ENCODE data around the gene CDK18.

CDK18 gene

GRCh38 chr1:205523891-205524793 lies 19.7 kb downstream of the CDK18 start:
- peak; percentile 46 for DNase-seq (ENCODE audit: low read depth, low spot score)

GRCh38 chr1:205524794-205525101 lies 20.3 kb downstream of the CDK18 start:
- DNase-seq (ENCODE audit: low read depth, low spot score) = no peak

- no peak for DNase-seq (ENCODE audit: low read depth, low spot score)
Observed at GRCh38 chr1:205525495-205526285, 21.2 kb downstream of the CDK18 start.

GRCh38 chr1:205526431-205526830 lies 22.0 kb downstream of the CDK18 start:
- no peak for DNase-seq (ENCODE audit: low read depth, low spot score)

GRCh38 chr1:205527931-205528330 lies 23.5 kb downstream of the CDK18 start:
- DNase-seq (ENCODE audit: low read depth, low spot score) = no peak

- DNase-seq (ENCODE audit: low read depth, low spot score) = no peak
Observed at GRCh38 chr1:205528446-205528886, 24.0 kb downstream of the CDK18 start.

- DNase-seq (ENCODE audit: low read depth, low spot score) = peak; percentile 76
Observed at GRCh38 chr1:205528887-205529825, 24.7 kb downstream of the CDK18 start.

- no peak for DNase-seq (ENCODE audit: low read depth, low spot score)
Observed at GRCh38 chr1:205530116-205530515, 25.6 kb downstream of the CDK18 start.

GRCh38 chr1:205531191-205532025 lies 26.9 kb downstream of the CDK18 start:
- DNase-seq (ENCODE audit: low read depth, low spot score) = no peak

GRCh38 chr1:205532026-205532898 lies 27.8 kb downstream of the CDK18 start:
- no peak for DNase-seq (ENCODE audit: low read depth, low spot score)

- no peak for DNase-seq (ENCODE audit: low read depth, low spot score)
Observed at GRCh38 chr1:205532996-205533735, 28.7 kb downstream of the CDK18 start.

- DNase-seq (ENCODE audit: low read depth, low spot score) = no peak
Observed at GRCh38 chr1:205533748-205534443, 29.4 kb downstream of the CDK18 start.

- no peak for DNase-seq (ENCODE audit: low read depth, low spot score)
Observed at GRCh38 chr1:205534444-205534985, 30.0 kb downstream of the CDK18 start.

- DNase-seq (ENCODE audit: low read depth, low spot score) = no peak
Observed at GRCh38 chr1:205535096-205535495, 30.6 kb downstream of the CDK18 start.

- no peak for DNase-seq (ENCODE audit: low read depth, low spot score)
Observed at GRCh38 chr1:205535866-205536758, 31.6 kb downstream of the CDK18 start.

GRCh38 chr1:205536759-205537361 lies 32.4 kb downstream of the CDK18 start:
- DNase-seq (ENCODE audit: low read depth, low spot score) = no peak

Measured in activated naive CD8-positive, alpha-beta T cell treated with anti-CD3 and anti-CD28 coated beads, Interleukin-2, amount 50 U/mL, for 16 hours (primary cell).